GM21390 (cell line): ENCODE measurements around the gene ELOVL7.
"Not testable (repeated sequence)": the region's sequence is repeated elsewhere in the genome, so short reads cannot be mapped to it uniquely, and the experiment has no call there.

ENCODE experiments used
- ATAC-seq: cut with Tn5 transposase; IDR thresholded peaks from one replicate; pipeline ENCODE4 v1.9.1; 2021; ENCODE audit not compliant: unreplicated experiment

Gene ELOVL7

DNA sequence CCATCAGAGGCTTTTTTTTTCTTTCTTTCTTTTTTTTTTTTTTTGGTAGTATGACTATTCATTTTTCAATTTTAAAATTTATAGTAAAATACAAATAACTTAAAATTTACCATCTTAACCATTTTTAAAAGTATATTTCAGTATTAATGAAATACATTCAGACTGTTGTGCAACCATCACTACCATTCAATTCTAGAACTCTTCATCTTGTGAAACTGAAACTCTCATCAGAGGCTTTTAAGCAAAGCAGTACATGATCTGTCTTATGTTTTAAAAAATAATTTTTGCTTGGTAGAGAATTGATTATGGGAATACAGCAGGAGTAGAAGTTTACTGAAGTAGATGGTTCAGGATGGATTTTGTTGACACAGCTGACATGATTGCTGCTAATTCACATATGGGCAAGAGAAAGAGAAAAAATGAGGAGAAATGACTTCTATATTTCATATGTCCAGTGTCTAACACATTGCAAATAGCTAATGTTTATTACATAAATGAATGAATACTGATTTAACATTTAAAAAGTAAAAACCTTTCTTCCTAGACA lies 13.4 kb downstream of the ELOVL7 start:
- ATAC-seq = peak; percentile 58

DNA sequence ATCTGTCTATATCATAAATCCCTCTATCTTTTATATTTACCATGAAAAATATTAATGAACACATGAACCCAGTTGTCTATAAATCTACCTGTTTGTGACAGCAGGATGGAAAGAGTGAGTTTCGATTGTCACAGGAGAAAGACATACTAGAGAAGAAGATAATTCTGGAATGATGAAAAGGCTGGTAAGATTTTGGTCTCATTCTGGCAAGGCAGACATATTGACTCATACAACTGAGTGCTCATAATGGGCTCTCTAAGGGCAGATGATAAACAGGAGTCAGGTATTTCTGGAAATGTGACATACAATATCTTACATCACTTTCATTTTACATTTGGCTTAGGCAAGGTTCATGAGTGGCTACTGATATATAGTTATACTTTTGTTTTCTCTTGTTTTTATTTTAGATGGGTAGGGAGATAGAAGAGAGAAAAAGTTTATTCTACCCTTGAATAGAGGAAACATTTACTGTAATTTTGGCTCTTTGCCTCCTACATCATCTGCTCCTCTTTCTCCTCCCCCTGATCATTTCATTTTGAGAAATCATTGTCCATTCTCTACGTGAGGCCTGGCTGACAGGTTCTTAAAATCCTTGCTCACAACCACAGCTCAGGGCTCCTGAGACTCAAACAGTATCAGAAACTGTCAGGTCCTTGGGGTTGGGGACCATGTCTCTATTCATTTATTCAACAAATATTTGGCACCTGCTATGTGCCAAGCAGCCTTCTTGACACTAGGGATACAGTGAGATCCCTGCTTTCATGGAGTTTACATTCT lies 14.4 kb downstream of the ELOVL7 start:
- peak; percentile 33 for ATAC-seq

DNA sequence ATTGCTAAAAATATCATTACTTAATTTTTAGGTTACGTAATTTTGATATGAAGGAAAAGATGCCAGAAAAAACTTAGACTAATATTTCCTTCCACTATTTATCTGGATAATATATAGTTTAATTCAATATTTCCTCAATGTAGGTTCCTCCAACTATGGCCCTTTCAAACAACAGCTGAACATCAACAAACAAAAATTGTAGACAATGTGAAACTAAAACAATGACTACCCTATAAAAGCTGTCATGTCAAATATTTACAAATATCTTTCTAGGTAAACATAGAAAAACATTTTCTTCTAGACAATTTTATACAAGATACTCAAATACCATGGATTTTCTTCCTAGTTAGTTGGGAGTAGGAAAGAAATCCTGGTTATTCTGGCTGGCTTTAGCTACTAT lies 16.9 kb downstream of the ELOVL7 start:
- no peak for ATAC-seq

DNA sequence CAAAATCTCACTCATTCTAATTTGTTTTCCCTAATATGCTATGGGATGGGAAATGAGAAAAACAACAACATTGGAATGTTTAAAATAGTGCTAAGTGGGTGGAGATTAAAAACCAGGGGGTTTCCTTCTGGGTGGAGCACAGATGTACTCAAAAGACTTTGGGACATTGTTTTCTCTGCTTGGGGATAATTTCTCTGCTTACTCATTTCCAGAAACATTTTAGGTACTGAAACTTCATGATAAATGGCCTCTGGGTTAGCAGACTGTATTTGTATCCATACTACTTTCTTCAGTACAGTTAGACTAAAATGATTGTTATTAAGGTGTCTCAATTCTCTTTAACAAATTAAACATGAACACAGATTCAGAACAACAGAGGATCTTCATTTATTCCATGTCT lies 17.4 kb downstream of the ELOVL7 start:
- ATAC-seq = peak; percentile 54

DNA sequence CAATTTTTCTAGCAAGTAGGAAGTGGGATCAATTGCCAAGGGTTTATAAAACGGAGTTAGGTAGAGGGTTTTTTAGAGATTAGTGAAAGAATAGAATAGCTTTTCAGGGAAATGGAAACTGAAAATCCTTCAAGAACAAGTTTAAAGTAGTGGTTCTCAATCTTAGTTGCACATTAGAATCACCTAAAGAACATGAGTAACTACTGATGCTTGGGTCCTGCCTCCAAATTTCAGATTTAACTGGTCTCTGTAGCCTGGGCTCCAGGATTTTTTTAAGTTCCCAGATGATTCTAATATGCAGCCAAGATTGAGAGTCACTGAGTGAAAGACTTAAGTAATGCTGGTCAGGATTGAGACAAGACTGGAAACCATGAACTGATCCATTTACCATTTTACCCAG lies 20.5 kb downstream of the ELOVL7 start:
- no peak for ATAC-seq

DNA sequence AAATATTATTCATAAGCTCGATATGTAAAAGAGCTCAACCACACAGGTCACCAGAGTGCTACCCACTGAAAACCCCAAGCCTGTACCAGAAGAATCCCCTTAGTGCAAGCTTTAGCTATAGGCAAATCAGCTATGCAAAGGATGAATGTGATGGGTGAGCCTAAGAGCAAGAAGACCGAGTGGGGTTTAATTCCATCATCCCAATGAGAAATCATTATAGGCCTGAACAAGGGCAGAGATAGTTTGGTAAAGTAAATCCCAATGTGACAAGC lies 21.8 kb downstream of the ELOVL7 start:
- no peak for ATAC-seq

DNA sequence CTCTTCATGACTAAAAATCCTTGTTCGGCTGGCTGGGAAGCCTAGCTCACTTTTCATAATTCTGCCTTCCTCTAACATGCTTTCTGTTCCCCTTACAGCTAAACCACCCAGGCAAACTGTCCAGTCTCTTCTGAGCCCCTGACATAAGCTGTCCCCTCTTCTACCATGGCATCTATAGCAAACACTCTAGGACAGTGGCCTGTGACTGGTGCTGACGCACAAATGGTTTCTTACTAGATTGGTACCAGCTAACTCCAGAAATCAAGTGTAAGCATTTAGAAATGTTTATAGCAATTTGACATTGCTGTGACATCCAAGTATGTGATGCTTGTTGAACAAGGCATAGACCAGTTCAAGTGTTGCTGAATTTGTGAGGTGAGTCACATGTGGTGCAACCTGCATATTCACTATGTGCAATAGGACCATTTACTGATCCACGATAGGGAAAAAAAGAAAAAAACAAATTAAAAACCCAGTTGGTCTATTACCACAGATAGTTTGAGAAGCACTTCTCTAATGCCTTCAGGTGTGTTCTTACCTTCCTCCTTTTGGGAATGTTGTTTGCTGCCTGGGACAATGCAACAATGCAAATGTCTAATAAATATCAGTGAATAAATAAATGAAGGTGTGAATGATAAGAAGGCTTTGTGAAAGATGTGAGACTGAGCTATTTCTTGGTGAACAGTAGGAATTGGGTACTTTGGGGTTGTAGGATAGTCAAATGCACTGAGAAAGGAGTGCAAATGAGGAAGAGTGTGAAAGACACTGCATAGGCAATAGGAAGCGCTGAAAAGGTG lies 22.4 kb downstream of the ELOVL7 start:
- no peak for ATAC-seq

DNA sequence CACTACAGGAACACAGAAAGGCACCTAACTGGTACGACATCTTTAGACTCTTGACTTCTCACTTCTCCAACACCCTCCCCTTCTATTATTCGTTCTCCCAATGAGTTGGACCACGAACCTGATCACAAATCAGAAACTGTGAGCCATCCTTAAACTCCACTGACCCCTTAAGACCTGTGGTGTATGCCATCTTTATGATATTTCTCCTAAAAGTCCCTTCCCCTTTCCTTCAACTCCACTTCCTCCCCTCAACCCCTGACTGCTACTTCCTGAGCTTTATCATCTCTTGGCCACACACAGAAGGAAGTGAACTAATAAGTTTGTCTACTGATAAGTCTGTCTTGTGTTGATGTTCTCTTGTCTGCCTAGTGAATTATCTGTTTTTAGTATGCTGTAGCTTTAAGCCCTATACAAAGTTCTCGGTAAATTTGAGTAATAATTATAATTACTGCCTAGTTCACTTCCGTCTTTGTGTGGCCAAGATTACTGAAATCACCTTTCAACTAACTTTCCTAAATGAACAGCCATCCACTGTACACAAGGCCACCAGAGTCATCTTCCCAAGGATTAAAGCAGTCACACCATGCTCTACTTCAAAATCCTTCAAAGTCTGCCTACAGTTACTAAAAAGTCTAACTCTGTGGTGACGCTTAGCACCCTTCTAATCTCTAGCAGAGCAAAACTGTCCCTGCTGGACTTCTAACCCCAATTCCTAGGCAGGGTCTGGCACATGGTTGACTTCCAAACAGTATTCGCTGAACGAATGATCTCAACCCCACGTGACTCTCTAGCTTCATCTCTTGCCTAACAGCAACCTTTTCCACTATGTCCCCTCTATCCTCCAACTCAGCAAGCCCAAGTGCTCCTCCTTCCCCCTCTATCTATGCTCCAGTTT lies 23.2 kb downstream of the ELOVL7 start:
- no peak for ATAC-seq

DNA sequence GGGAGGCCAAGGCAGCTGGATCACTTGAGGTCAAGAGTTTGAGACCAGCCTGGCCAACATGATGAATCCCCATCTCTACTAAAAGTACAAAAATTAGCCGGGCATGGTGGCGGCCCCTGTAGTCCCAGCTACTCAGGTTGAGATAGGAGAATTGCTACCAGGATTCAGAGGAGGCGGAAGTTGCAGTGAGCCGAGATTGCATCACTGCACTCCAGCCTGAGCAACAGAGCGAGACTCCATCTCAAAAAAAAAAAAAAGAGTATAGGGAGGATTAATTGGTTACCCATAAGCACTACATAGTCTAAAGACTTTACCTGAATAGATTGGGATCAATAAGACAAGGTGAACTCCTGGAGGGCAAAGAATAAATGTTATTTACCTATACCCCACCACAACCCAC lies 27.9 kb downstream of the ELOVL7 start:
- ATAC-seq = not testable (repeated sequence)

DNA sequence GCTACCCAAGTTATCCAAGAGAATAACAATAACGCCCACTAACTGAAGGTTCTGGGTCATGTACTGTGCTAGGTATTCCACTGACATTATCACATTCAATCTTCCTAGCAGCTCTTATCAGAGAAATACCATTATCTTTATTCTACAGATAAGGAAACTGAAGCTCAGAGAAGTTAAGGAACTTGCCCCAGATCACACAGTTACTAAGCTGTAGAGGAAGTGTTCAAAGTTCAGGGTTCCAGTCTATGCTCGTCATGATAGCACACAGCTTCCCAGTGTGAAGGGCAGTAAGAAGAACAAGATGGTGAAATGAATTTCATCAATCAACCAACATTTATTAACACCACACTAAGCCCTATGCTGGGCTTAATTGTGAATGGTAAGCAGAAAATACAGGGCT lies 29.6 kb downstream of the ELOVL7 start:
- no peak for ATAC-seq

DNA sequence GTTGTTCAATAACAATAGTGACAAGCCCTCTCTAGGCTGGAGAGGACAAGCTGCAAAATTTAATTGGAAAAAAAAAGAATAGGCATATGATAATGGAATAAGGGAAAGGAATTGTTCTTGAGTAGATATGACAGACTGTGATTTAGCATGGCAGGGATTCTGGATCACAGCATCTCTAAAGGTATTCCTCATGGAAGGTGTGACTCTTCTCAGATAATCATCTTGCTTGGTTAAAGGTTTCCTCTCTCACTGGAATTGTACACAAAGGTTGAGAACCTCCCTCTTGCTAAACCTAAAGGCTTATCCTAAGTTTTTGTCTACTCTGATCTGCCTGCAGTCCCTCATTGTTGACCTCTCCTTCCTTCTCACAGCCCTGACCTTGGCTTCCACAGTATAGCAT lies 31.6 kb downstream of the ELOVL7 start:
- ATAC-seq = no peak

DNA sequence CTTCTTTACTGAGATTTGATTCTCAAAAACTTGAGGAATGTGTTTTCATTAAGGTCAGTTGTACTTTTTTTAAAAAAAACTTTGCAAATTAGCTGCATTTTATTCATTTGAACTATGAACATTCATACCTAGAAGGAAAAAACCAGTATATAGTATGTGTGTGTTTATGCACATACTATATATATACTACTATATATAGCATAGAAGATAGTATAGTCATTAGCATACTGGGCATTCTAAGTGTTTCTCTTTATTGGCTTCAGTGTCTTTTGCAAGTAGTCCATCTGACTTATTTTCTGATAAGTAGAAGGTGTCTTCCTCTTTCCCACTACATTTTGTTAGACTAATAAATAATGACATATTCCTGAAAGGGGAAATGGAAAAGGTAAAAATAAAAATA lies 33.0 kb downstream of the ELOVL7 start:
- peak; percentile 42 for ATAC-seq

DNA sequence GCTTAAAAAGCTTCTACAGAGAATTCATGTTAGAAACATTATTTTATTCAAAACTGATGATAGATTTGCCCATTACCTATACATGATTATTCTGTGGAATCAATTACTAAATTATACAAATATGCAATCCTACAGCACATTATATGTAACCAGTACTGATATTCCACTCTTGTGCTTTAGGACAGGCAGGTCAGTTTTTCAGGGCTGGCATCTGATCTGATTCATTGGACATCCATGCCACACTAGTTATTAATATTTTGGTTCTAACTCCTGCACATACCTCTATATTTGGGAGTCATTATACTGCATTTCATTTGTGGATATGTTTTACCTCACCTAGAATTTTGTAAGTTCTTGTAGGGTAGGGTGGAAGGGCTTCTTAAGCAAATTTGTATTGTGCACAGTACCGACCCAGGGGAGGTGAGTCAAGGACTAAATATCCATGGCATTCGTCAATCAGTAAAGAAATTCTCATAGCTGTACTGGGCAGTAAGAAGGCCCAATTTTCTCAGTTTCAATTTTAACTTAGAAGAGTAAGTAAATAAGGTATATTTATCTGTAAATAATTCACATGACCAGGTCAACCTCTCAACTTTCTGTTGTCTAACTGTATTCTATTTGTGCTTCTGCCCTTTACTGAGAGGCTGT lies 33.5 kb downstream of the ELOVL7 start:
- ATAC-seq = peak; percentile 77

DNA sequence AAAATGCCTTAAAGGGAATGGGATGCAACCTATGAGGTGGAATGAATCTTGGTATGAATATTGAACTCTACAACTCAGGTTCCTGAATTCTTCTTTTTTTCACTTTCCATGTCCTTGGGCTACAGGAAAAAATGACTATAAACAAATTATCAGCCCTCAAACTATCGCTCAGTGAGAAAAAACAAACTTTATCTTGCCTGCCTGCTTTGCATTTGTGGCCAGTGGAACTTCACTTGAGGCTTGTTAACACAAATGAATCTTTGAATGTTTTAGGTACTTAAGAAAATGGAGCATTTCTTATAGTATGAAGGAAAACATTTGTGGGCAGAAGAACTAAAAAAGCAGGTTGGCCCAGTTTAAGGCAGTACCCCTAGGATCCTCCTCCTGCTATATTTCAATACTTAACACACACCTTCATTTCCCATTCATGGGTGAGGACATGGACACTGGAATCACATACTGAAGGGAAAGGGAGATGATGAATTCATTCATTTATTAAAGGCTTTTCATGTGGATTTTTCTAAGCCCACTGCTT lies 34.1 kb downstream of the ELOVL7 start:
- no peak for ATAC-seq

DNA sequence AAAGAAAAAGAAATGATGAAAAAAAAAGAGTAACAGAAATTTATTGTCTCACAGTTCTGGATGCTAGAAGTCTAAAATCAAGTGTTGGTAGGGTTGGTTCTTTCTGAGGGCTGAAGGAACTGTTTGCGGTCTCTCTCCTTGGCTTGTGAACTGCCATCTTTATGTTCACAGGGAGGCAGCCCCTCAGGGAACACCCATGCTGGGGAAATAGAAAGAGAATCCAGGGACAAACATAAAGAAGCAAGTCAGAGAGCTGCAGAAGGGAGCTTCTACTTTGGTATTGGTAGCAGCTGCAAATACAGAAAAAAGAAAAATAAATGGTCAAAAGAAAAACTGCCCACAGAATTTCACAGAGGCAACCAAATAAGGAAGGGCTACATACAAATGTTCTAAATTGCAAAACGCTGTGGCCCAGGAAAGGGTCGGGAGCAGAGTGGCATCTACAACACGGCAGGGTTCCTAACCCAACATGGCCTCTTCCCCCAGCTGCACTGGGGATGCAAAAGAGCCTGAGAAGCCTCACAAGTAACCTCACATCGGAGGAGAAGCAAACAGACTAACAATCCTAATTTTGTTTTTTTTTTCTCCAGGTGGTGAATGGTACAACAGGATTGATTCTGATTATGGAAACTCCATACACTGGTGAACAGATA lies 37.4 kb downstream of the ELOVL7 start:
- ATAC-seq = no peak

DNA sequence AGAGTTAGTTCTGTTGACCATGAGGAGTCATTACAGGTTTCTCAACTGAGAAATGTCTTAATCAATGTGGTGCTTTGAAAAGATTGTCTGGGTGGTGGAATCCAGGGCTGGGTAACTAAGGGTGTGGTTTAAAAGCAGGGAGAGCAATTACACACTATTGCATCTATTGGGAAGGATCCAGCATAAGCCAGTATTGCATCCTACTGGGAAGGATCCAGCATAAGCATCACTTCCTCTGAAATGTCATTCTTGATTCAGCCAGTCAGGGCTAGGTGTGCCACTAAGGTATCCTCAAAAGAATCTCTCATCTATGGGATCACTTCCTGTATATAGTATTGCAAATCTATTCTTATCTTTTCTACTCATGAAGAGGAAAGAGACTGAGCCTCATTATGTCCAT lies 38.6 kb downstream of the ELOVL7 start:
- ATAC-seq = no peak

DNA sequence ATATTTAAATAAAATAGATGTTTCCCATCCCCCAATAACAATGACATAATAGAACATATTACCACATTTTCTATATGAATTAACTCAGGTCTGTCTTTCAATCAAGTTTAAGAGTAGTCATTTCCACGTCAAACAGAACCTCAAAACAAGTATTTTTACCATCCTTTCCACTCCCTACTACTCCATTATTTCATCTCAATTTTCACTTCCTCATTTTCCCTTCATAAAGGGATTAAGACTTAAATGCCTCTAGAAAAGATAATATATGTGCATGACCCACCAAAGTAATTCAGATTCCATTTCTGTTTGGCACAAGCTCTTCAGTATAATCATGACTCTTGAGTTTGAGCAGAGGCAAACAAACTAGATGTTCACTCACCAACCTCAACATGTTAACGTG lies 40.4 kb downstream of the ELOVL7 start:
- ATAC-seq = no peak

DNA sequence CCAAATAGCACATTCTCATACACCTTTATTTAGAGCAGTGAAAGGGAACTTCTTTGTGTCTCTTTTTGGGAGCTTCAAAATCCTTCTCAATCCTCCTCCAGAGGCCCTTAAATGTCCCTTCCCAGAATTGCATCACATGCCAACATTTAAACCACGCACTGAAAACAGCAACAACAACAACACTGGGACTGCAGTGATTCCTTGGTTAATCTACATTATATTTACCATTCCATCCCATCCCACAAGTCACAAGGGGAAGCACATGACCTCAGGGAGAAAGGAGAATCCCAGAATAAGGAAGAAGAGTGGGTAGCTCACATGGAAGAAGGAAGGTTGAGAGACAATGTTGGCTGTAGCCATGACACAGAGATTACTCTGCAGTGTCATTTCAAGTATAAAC lies 41.1 kb downstream of the ELOVL7 start:
- no peak for ATAC-seq

DNA sequence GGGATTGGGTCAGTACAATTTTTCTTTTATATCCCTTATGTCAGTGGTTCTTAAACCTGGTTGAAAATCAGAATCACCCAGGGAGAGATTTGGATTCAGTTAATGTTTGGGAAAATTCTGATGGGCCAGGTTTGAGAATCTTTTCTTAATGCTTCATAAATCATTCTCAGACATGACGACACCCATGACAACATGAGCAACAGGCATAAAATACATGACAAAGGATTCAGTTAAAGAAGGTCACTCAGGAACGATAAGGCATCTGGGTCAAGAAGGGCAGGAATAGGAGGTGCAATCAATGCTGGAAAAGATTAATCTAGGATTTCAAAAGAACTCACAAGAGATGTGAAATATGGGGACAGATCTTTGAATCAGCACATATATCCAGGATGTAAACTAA lies 41.8 kb downstream of the ELOVL7 start:
- ATAC-seq = no peak

DNA sequence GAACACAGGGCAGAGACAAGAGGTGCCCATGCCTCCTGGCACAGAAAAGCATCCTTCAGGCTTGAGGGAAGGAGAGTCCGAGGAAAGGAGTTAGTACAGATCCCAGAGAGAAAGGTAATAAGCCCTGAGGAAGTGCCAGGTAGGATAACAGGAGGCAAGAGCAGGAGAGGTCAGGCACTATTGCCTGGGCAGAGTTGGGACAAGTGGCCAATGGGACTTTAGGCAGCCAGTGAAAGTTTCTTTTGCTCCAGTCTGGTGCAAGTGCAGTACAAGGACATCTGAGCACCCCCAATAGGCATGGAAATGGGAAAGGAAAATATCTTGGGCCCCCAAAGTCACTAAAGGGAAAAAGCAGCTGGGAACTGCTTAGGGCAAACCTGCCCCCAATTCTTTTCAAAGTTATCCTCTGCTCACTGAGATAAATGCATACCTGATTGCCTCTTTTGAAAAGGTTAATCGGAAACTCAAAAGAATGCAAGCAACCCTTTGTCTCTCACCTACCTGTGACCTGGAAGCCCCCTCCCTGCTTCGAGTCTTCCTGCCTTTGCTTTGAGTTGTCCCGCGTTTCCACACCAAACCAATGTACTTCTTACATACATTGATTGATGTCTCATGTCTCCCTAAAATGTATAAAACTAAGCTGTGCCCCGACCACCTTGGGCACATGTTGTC lies 46.5 kb downstream of the ELOVL7 start:
- ATAC-seq = no peak
